ENCODE measurements around the gene ZNF83. TPM values are rescaled to one million over a fixed set of nuclear protein-coding genes. Genes with fewer than 3 reads are reported as not detected.

The ZNF83 gene
- total RNA-seq, 1 donor from 2014 or later = 21.1 TPM

- no peaks in the 10 kb centered on the region for H3K9me3 ChIP-seq (replicated peaks)
- H3K4me1 ChIP-seq = peaks cover 3% of the 10 kb centered on the region
- TF ChIP-seq CTCF (IDR thresholded peaks at IDR 0.05; ENCODE audit: borderline replicate concordance) = no peak
- no peak overlapping the region for H3K27ac ChIP-seq (replicated peaks)
- DNase-seq = no peak
- H3K36me3 ChIP-seq = peaks cover 18% of the 10 kb centered on the region
- no peak overlapping the region for H3K4me3 ChIP-seq
- no peaks in the 10 kb centered on the region for H3K27me3 ChIP-seq (ENCODE audit: low read depth)
- intact Hi-C loops (cut with micrococcal nuclease) = no loop called here
Measured at GRCh38 chr19:52665027-52665426, 26.9 kb upstream of the ZNF83 start.

- DNase-seq = no peak
- intact Hi-C loops (cut with micrococcal nuclease) = no loop called here
- Histone ChIP-seq H3K36me3 (peaks cover 18% of the 10 kb centered on the region), H3K9me3 (replicated peaks) (no peaks in the 10 kb centered on the region), H3K27me3 (ENCODE audit: low read depth) (no peaks in the 10 kb centered on the region), H3K27ac (replicated peaks) (no peak overlapping the region), H3K4me3 (no peak overlapping the region), H3K4me1 (peaks cover 4% of the 10 kb centered on the region)
- no peak for TF ChIP-seq CTCF (IDR thresholded peaks at IDR 0.05; ENCODE audit: borderline replicate concordance)
Measured at GRCh38 chr19:52664461-52664860, 26.3 kb upstream of the ZNF83 start.

- Histone ChIP-seq H3K9me3 (replicated peaks) (no peaks in the 10 kb centered on the region), H3K4me1 (peaks cover 4% of the 10 kb centered on the region), H3K27me3 (ENCODE audit: low read depth) (no peaks in the 10 kb centered on the region), H3K36me3 (peaks cover 32% of the 10 kb centered on the region), H3K27ac (replicated peaks) (no peak overlapping the region), H3K4me3 (no peak overlapping the region)
- intact Hi-C loops (cut with micrococcal nuclease) = no loop called here
- DNase-seq = no peak
- no peak for TF ChIP-seq CTCF (IDR thresholded peaks at IDR 0.05; ENCODE audit: borderline replicate concordance)
Measured at GRCh38 chr19:52662631-52663030, 24.5 kb upstream of the ZNF83 start.

GRCh38 chr19:52660981-52661380, 22.8 kb upstream of the ZNF83 start:
- no peaks in the 10 kb centered on the region for H3K27me3 ChIP-seq (ENCODE audit: low read depth)
- peaks cover 4% of the 10 kb centered on the region for H3K4me1 ChIP-seq
- H3K4me3 ChIP-seq = no peak overlapping the region
- peaks cover 37% of the 10 kb centered on the region for H3K36me3 ChIP-seq
- no peak for TF ChIP-seq CTCF (IDR thresholded peaks at IDR 0.05; ENCODE audit: borderline replicate concordance)
- intact Hi-C loops (cut with micrococcal nuclease) = no loop called here
- no peak for DNase-seq
- no peak overlapping the region for H3K27ac ChIP-seq (replicated peaks)
- H3K9me3 ChIP-seq (replicated peaks) = no peaks in the 10 kb centered on the region

GRCh38 chr19:52659013-52659412, 20.9 kb upstream of the ZNF83 start:
- no peaks in the 10 kb centered on the region for H3K27me3 ChIP-seq (ENCODE audit: low read depth)
- H3K36me3 ChIP-seq = peaks cover 53% of the 10 kb centered on the region
- DNase-seq = no peak

More at GRCh38 chr19:52659013-52659412, 20.9 kb upstream of the ZNF83 start:
- Histone ChIP-seq H3K27ac (replicated peaks) (no peak overlapping the region), H3K4me3 (no peak overlapping the region), H3K4me1 (peaks cover 4% of the 10 kb centered on the region), H3K9me3 (replicated peaks) (no peaks in the 10 kb centered on the region)
- intact Hi-C loops (cut with micrococcal nuclease) = no loop called here
- TF ChIP-seq CTCF (IDR thresholded peaks at IDR 0.05; ENCODE audit: borderline replicate concordance) = no peak
